T follicular helper cell (primary cell): ENCODE measurements around the gene CDRT4.

Experiments
- DNase-seq: peaks from one replicate; pipeline ENCODE4 v3.0.0-alpha.2; 2020; ENCODE audit warnings: low read depth

The CDRT4 gene

GRCh38 chr17:15393414-15393813, 74.0 kb downstream of the CDRT4 start:
- no peak for DNase-seq

- DNase-seq: no peak
Observed at GRCh38 chr17:15392326-15392741, 75.1 kb downstream of the CDRT4 start.

GRCh38 chr17:15388356-15389041, 78.9 kb downstream of the CDRT4 start:
- DNase-seq: no peak

DNA sequence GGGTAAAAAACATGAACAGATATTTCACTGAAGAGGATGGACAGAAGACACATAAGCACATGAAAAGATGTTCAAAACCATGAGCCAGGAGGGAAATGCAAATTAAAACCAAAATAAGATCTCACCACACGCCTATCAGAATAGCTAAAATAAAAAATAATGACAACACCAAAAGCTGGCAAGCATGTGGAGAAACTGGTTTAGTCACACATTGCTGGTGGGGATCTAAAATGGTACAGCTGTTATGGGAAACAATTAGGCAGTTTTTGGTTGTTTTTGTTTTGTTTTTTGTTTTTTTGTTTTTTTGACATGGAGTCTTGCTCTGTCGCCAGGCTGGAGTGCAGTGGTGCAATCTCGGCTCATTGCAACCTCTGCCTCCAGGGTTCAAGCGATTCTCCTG, 81.3 kb downstream of the CDRT4 start:
- DNase-seq: no peak
